Thoracic aorta (tissue), 2 donors: ENCODE data around the gene KREMEN2. TPM values are rescaled to one million over a fixed set of nuclear protein-coding genes. Genes with fewer than 3 reads are reported as not detected.
A peak's percentile ranks its signal among the peaks of the same experiment; 100 is the strongest.

Experiments used
- ATAC-seq: fragments of 150-250 bp; one replicate; pipeline ENCODE4 v1.8.0; 2017; ENCODE audit warnings: low read depth; ENCODE audit not compliant: insufficient number of reproducible peaks, low FRiP score
- DNase-seq: peaks from one replicate; pipeline ENCODE4 v3.0.0-alpha.2; 2020; ENCODE audit warnings: low spot score
- H3K27ac ChIP-seq, 2 donors: fragments of 200-600 bp; sonication (generic); 1 replicate in 1 of 2; 2 replicates in 1 of 2; pipeline ENCODE4 v1.5.1; 2016; ENCODE audit warnings: mild to moderate bottlenecking in 2 of 2, moderate library complexity in 2 of 2
- H3K27me3 ChIP-seq: fragments of 200-600 bp; sonication (generic); replicated peaks from 2 replicates; pipeline ENCODE4 v1.6.0; 2016; ENCODE audit warnings: mild to moderate bottlenecking; ENCODE audit not compliant: insufficient read depth
- H3K36me3 ChIP-seq: fragments of 200-600 bp; sonication (generic); one replicate; pipeline ENCODE4 v1.5.1; 2016
- H3K4me1 ChIP-seq, 2 donors: fragments of 200-600 bp; sonication (generic); 1 replicate in 1 of 2; 2 replicates in 1 of 2; pipeline versions ENCODE4 v1.5.1 to v1.6.0; 2016; ENCODE audit warnings: low read depth in 2 of 2, mild to moderate bottlenecking in 1 of 2; ENCODE audit not compliant: control insufficient read depth in 1 of 2
- H3K4me3 ChIP-seq: fragments of 200-600 bp; sonication (generic); 2 replicates; pipeline ENCODE4 v1.5.1; 2016; ENCODE audit warnings: mild to moderate bottlenecking
- H3K9me3 ChIP-seq: fragments of 200-600 bp; sonication (generic); 2 replicates; pipeline ENCODE4 v1.5.1; 2016
- total RNA-seq, 2 donors: library from RNA; depleted of rRNA; stranded (reverse); fragments of >200 nt; gene quantifications; one replicate each; pipeline versions ENCODE4 v1.1.0 to v1.2.3, GENCODE V29; 2016
- TF ChIP-seq, protein P1 (sequence below): fragments of 200-600 bp; sonication (generic); IDR thresholded peaks from one replicate; pipeline ENCODE4 v1.5.1; 2019; ENCODE audit warnings: antibody characterized with exemption

The KREMEN2 gene
- total RNA-seq, 2 donors from 2014 or later, result not detected

GRCh38 chr16:2981177-2981898 is 17.3 kb downstream of the KREMEN2 start:
- no peaks in the 10 kb centered on the region for H3K27me3 ChIP-seq
- ATAC-seq, result no peak
- DNase-seq, result no peak
- H3K4me3 ChIP-seq, result peak overlapping the region; percentile 84
- H3K27ac ChIP-seq, result no peak overlapping the region
- peaks cover 6 to 30% of the 10 kb centered on the region in 2 donors for H3K4me1 ChIP-seq
- H3K9me3 ChIP-seq, result no peaks in the 10 kb centered on the region
- H3K36me3 ChIP-seq, result no peaks in the 10 kb centered on the region
- TF ChIP-seq, protein P1, sequence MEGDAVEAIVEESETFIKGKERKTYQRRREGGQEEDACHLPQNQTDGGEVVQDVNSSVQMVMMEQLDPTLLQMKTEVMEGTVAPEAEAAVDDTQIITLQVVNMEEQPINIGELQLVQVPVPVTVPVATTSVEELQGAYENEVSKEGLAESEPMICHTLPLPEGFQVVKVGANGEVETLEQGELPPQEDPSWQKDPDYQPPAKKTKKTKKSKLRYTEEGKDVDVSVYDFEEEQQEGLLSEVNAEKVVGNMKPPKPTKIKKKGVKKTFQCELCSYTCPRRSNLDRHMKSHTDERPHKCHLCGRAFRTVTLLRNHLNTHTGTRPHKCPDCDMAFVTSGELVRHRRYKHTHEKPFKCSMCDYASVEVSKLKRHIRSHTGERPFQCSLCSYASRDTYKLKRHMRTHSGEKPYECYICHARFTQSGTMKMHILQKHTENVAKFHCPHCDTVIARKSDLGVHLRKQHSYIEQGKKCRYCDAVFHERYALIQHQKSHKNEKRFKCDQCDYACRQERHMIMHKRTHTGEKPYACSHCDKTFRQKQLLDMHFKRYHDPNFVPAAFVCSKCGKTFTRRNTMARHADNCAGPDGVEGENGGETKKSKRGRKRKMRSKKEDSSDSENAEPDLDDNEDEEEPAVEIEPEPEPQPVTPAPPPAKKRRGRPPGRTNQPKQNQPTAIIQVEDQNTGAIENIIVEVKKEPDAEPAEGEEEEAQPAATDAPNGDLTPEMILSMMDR, result no peak

DNA sequence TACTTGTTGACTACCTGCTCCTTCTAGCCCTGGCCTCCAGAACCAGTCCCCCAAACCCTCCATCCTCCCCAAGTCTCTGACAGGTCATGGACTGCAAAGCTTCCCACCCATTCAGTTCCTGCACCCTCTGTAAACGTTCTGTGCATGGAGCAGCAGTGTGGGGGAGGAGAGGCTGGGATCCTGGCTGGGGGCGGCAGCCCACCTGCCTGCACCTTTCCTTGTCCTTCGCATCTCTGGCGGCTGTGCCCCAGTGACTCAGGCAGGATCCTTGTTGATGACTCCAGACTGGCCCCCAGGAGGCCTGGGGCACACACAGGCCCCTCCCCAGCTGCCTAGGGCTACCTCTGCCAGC is 17.8 kb downstream of the KREMEN2 start:
- no peak overlapping the region for H3K27ac ChIP-seq
- H3K4me1 ChIP-seq, result peaks cover 6 to 30% of the 10 kb centered on the region in 2 donors
- H3K9me3 ChIP-seq, result no peaks in the 10 kb centered on the region
- H3K36me3 ChIP-seq, result no peaks in the 10 kb centered on the region
- ATAC-seq, result no peak
- DNase-seq, result no peak
- H3K4me3 ChIP-seq, result no peak overlapping the region
- no peaks in the 10 kb centered on the region for H3K27me3 ChIP-seq
- TF ChIP-seq, protein P1, result no peak

GRCh38 chr16:2982402-2982801 is 18.3 kb downstream of the KREMEN2 start:
- TF ChIP-seq, protein P1, result no peak
- Histone ChIP-seq H3K36me3 (no peaks in the 10 kb centered on the region), H3K9me3 (no peaks in the 10 kb centered on the region), H3K27ac (no peak overlapping the region), H3K4me1 (peaks cover 6 to 30% of the 10 kb centered on the region in 2 donors), H3K4me3 (no peak overlapping the region), H3K27me3 (no peaks in the 10 kb centered on the region)
- ATAC-seq, result no peak
- no peak for DNase-seq

DNA sequence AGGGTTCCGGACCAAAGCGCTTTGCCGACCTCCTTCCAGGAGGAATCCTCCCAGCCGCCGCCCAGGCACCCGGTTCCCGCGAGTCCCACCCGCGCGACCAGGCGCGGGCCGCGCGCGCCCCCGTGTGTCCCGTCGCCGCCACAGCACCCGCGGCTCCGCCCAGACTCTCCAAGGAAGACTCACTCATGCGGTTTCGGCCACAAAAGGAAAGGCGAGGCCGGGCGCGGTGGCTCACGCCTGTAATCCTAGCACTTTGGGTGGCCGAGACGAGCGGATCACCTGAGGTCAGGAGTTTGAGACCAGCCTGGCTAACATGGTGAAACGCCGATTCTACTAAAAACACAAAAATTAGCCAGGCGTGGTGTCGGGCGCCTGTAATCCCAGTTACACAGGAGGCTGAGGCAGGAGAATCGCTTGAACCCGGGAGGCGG is 19.6 kb downstream of the KREMEN2 start:
- Histone ChIP-seq H3K27me3 (no peaks in the 10 kb centered on the region), H3K4me3 (peak overlapping the region; percentile 23), H3K27ac (no peak overlapping the region), H3K9me3 (no peaks in the 10 kb centered on the region), H3K36me3 (no peaks in the 10 kb centered on the region), H3K4me1 (peaks cover 6 to 30% of the 10 kb centered on the region in 2 donors)
- ATAC-seq (peak; percentile 69), DNase-seq (peak; percentile 44)
- TF ChIP-seq, protein P1, result peak; percentile 93

DNA sequence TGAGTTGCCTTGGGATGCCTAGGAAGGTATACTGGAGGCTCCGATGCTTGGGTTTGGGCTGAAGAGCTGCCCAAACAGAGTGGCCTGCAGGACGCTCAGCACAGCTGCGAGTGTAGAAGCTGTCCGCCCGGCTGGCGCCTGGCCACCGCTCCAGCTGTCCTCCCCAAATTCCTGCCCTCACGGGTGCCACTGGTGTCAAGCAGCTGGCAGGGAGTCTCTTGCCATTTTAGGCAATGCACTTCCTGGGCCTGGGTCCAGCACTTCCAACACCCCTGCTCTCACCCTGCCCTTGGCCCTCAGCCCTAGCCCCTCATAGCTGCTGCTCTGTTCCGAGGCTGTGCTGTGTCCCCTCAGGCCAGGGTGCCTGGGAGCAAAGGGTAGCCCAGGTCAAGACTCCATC is 21.4 kb downstream of the KREMEN2 start:
- ATAC-seq (no peak), DNase-seq (no peak)
- no peaks in the 10 kb centered on the region for H3K27me3 ChIP-seq
- TF ChIP-seq, protein P1, result no peak
- no peak overlapping the region for H3K27ac ChIP-seq
- H3K4me3 ChIP-seq, result no peak overlapping the region
- no peaks in the 10 kb centered on the region for H3K9me3 ChIP-seq
- peaks cover 6 to 23% of the 10 kb centered on the region in 2 donors for H3K4me1 ChIP-seq
- H3K36me3 ChIP-seq, result no peaks in the 10 kb centered on the region
